VCaP (cell line): ENCODE measurements around the gene TMCC2.
A peak's percentile ranks its signal among the peaks of the same experiment; 100 is the strongest.

ENCODE experiments used
- H3K27ac ChIP-seq: fragments of 450-650 bp; 2 replicates; pipeline ENCODE4 v1.5.1; 2017
- TF ChIP-seq, protein P1 (sequence below): fragments of 450-650 bp; conservative IDR thresholded peaks from 2 replicates; pipeline ENCODE4 v1.5.1; 2017; ENCODE audit warnings: mild to moderate bottlenecking, moderate library complexity

The TMCC2 gene

DNA sequence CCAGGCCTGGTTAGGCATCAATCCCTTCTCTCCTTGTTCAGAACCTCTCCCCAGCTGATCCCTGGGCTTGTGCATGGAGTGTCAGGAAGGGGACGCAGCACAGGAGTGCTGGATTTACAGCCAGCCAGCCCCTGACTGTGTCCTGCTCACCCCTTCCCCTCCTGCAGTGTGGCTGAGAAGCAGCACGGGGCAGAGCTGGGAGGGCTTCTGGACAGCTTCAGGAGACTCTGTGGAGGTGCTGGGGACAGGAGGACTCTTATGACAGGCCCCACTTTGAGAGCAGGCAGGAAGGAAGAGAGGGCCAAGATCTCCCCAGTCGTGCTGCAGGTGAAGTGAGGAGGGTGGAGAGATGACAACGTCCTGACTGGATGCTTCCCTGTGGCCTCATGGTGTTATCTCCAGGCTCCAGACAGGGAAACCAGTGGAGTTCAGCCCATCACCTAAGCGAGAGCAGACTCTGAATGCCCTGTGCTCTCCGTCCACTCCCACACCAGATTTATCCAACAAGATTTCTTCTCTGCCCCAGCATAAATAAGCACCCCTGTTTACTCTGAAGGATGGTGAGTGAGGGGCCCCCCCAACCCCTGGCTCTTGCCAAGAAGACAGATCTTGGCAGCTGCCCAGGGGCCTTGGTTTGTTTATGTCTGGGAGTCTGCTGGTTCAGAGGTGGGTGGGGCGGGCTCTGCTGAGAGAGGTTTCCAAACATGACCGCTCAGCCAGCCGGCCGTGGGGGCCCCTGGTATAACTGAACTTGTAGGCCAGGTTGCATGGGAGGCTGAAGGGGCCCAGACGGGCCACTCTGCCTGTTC is 21.3 kb downstream of the TMCC2 start:
- TF ChIP-seq, protein P1, sequence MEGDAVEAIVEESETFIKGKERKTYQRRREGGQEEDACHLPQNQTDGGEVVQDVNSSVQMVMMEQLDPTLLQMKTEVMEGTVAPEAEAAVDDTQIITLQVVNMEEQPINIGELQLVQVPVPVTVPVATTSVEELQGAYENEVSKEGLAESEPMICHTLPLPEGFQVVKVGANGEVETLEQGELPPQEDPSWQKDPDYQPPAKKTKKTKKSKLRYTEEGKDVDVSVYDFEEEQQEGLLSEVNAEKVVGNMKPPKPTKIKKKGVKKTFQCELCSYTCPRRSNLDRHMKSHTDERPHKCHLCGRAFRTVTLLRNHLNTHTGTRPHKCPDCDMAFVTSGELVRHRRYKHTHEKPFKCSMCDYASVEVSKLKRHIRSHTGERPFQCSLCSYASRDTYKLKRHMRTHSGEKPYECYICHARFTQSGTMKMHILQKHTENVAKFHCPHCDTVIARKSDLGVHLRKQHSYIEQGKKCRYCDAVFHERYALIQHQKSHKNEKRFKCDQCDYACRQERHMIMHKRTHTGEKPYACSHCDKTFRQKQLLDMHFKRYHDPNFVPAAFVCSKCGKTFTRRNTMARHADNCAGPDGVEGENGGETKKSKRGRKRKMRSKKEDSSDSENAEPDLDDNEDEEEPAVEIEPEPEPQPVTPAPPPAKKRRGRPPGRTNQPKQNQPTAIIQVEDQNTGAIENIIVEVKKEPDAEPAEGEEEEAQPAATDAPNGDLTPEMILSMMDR: no peak
- H3K27ac ChIP-seq: peak overlapping the region; percentile 26; the same call in 1 of the 2 replicates

GRCh38 chr1:205249651-205250050 is 21.9 kb downstream of the TMCC2 start:
- peak overlapping the region; percentile 26; the same call in 1 of the 2 replicates for H3K27ac ChIP-seq
- TF ChIP-seq, protein P1: no peak

- TF ChIP-seq, protein P1: no peak
- no peak overlapping the region for H3K27ac ChIP-seq
Measured at GRCh38 chr1:205250699-205251098, 23.0 kb downstream of the TMCC2 start.

DNA sequence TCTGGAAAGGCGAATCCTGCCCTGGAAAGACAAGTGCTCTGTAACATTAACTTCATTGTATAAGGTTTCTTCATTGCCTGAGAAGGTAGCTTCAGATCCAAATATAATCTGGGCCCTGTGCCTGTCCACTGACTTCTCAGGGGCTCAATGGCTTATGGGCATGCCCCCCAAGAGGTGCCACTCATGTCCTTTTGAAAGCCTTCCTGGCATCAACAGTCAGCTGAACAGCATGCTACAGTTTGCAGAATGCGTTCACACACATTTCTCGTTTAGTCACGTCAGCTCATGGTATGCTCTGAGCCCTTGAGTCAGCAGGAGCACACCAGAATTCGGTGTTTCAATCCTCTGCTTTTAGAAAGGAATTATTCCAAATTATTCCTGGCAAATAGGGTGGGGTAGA is 23.8 kb downstream of the TMCC2 start:
- TF ChIP-seq, protein P1: no peak
- H3K27ac ChIP-seq: no peak overlapping the region

DNA sequence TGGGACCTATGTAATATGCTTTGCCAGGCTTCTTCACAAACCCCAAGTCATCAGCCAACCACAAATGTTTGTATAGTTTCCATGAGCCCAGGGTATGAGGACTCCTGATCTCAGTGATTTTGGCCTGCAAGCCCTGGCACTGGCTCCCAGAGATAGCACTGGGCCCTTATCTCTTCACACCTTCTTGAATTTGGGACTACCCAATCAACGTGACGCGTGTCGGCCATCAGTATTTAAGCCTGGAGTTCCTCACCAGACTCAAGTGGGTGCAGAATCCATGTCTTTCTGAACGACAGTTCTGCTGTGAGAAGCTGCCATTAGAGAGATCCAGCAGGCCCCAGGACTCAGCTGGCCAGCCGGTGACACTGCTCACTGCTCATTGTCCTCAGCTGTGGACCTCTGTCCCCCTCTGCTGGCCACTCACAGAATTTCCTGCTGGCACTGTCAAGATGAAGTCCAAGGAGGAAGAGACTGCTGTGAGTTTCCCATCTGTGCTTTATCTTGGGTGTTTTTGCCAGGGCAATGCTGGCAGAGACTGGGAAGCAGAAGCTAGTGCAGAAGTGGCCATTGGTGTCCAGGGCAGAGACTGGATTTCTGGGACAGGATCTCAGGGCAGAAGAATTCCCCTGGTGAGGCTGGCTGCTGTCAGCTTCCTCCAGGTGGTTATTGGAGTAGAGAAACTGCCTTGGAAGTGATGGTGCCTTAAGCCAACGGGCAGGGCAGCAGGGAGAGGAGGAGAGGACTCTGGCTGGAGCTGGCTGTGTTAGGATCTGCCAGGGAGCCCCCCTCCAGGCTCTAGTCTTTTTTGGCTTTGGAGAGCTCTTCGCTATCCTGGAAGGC is 28.4 kb downstream of the TMCC2 start:
- TF ChIP-seq, protein P1: peak; percentile 97
- no peak overlapping the region for H3K27ac ChIP-seq

DNA sequence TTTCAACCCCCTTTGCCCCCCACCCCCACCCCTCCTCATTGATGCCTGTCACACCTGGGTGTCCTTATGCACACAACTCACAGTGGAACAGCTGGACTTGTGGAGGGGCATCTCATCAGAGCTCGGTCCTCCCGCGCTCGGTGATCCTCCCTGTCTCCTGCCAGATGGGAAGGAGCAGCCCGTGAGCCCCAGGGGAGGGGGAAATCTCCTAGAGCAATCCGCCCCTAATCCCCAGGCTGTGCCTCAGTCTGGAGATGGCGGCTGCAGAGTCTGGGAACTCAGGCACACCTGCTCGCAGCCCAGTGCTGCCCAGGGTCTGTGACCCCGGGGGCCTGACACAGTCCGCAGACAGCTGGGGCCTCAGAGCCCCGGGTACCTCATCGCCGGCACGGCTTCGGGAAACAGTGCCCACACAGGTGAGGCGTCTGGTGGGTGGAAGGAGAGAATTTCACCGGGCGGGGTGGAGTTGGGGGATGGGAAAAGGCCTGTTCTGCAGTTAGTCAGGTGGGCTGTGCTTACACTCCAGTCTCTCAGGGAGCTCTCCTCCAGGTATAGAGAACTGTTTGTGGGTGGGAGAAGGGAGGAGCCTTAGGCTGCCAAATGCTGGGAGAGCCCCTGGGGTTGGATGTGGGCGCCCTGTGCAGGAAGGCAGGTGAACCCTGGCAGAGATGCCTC is 29.3 kb downstream of the TMCC2 start:
- no peak overlapping the region for H3K27ac ChIP-seq
- TF ChIP-seq, protein P1: no peak

DNA sequence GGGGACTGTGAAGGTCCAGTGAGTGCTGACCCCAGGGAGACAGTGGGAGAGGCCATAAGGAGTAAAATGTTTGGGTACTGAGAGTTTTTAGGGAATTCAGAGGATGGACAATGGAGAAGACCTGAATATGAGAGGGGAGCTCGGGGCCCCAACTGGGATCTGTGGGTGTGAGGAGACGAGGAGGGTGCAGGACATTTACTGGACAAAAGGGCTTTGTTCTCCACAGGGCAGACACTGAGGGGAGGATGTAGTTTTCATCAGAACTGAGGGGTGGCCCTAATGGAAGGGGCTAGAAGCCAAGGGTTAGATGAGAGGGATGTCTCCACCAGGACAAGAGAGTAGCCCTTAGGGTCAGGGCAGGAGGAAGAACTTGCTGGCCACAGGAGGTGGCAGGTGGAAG is 30.0 kb downstream of the TMCC2 start:
- TF ChIP-seq, protein P1: no peak
- no peak overlapping the region for H3K27ac ChIP-seq
